ENCODE measurements around the gene CXCL12.

CXCL12 gene

GRCh38 chr10:44399659-44400451 is 15.0 kb upstream of the CXCL12 start:
- no peaks in the 10 kb centered on the region for H3K79me2 ChIP-seq (ENCODE audit: control insufficient read depth, insufficient read depth, low read length, unreplicated experiment)
- no peak overlapping the region for H2AFZ ChIP-seq (ENCODE audit: low read length, unreplicated experiment)
- H3K4me3 ChIP-seq (ENCODE audit: low read depth, low read length): no peak overlapping the region
- H3K4me1 ChIP-seq (ENCODE audit: control insufficient read depth, insufficient read depth, low read length, unreplicated experiment): no peaks in the 10 kb centered on the region
- no peaks in the 10 kb centered on the region for H3K36me3 ChIP-seq (ENCODE audit: insufficient read depth, low read length)
- no peaks in the 10 kb centered on the region for H3K27me3 ChIP-seq (ENCODE audit: insufficient read depth, low read length)
- no peak overlapping the region for H3K27ac ChIP-seq (ENCODE audit: low read depth, low read length)

GRCh38 chr10:44398747-44399658 is 14.1 kb upstream of the CXCL12 start:
- no peaks in the 10 kb centered on the region for H3K27me3 ChIP-seq (ENCODE audit: insufficient read depth, low read length)
- no peaks in the 10 kb centered on the region for H3K4me1 ChIP-seq (ENCODE audit: control insufficient read depth, insufficient read depth, low read length, unreplicated experiment)

DNA sequence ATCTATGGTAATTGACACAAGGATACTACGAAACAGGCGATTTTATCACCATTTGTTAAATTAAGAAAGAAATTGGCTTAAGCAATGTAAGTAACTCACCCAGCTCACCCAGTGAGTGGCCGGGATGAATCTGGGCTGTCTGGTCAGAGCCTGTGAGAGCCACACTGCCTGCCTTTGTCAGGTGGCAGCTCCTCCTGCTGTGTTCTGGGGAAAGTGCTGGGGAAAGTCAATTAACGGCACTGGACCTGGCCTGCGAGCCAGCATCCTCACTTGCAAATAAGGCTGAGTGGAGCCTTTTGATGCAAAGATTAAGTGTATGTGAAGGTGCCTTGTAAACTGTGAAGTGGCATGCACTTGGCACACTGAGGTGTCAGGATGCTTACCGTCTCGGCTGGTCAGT is 13.4 kb upstream of the CXCL12 start:
- no peak overlapping the region for H2AFZ ChIP-seq (ENCODE audit: low read length, unreplicated experiment)
- no peaks in the 10 kb centered on the region for H3K36me3 ChIP-seq (ENCODE audit: insufficient read depth, low read length)
- H3K4me3 ChIP-seq (ENCODE audit: low read depth, low read length): no peak overlapping the region
- no peaks in the 10 kb centered on the region for H3K4me1 ChIP-seq (ENCODE audit: control insufficient read depth, insufficient read depth, low read length, unreplicated experiment)
- H3K79me2 ChIP-seq (ENCODE audit: control insufficient read depth, insufficient read depth, low read length, unreplicated experiment): no peaks in the 10 kb centered on the region
- no peaks in the 10 kb centered on the region for H3K27me3 ChIP-seq (ENCODE audit: insufficient read depth, low read length)
- no peak overlapping the region for H3K27ac ChIP-seq (ENCODE audit: low read depth, low read length)

More at GRCh38 chr10:44398747-44399658, 14.1 kb upstream of the CXCL12 start:
- H3K36me3 ChIP-seq (ENCODE audit: insufficient read depth, low read length): no peaks in the 10 kb centered on the region
- H2AFZ ChIP-seq (ENCODE audit: low read length, unreplicated experiment): no peak overlapping the region
- no peak overlapping the region for H3K27ac ChIP-seq (ENCODE audit: low read depth, low read length)
- no peak overlapping the region for H3K4me3 ChIP-seq (ENCODE audit: low read depth, low read length)
- no peaks in the 10 kb centered on the region for H3K79me2 ChIP-seq (ENCODE audit: control insufficient read depth, insufficient read depth, low read length, unreplicated experiment)

DNA sequence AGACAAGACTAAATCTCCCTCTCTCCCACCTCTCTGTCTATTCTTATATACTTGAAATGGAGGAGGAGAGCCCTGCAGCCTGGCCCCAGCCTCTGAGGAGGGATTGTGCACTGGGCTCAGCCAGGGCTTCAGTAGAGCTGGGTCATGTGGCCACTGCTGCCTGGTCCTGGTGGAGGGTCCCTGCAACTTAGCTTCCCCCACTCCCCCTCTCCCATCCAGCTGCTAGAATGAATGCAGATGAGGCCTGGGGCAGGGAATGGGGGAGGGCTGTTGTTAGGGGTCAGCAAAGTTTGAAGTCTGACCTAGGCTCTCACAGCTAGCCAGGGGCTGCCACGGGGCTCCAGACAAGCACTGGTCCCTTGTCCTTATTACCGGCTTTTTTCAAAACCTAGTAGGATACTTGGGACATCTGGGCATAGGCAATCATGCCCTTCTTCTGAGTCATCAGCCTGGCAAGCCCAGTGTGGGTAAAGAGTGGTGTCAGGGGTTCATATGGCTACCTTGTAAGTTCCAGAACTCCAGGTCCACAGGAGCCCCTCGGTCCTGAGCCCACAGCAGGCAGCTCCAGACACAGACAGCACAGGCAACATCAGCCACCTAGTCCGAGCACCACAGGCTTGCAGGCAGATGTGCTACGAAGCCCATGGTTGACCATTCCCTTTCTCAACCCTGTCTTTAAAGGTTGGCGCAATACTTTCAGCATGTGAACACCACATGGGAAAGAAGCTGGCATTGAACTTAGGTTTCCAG is 12.8 kb upstream of the CXCL12 start:
- no peak overlapping the region for H2AFZ ChIP-seq (ENCODE audit: low read length, unreplicated experiment)

DNA sequence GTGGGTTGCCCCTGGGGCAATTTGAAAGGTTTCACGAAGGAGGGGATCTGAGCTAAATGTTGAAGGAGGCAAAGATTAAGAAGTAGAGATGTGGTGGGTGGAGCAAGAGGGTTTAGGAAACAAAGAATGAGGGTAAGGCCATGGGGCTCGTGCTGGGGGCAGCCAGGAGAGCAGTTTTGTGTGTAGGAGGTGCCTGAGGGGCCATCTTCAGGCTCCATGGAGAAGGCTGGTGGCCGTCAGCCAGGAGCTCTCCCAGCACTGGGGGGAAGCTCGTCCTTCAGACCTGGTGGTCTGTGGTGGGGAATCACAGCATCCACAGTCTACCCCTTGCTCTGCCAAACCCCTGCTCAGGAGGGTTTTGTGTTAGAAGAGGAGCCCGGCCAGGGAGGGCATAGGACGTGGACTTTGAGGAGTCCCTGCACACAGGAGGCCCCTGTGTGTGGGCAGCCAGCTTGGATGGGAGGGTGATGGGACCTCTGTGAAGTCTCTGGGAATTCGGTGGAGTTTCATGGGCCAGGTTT is 11.8 kb upstream of the CXCL12 start:
- Histone ChIP-seq H3K36me3 (ENCODE audit: insufficient read depth, low read length) (no peaks in the 10 kb centered on the region), H3K4me1 (ENCODE audit: control insufficient read depth, insufficient read depth, low read length, unreplicated experiment) (no peaks in the 10 kb centered on the region), H3K4me3 (ENCODE audit: low read depth, low read length) (no peak overlapping the region), H3K79me2 (ENCODE audit: control insufficient read depth, insufficient read depth, low read length, unreplicated experiment) (no peaks in the 10 kb centered on the region), H2AFZ (ENCODE audit: low read length, unreplicated experiment) (no peak overlapping the region), H3K27me3 (ENCODE audit: insufficient read depth, low read length) (no peaks in the 10 kb centered on the region), H3K27ac (ENCODE audit: low read depth, low read length) (no peak overlapping the region)

More for the DNA sequence above, 12.8 kb upstream of the CXCL12 start:
- no peaks in the 10 kb centered on the region for H3K27me3 ChIP-seq (ENCODE audit: insufficient read depth, low read length)
- no peak overlapping the region for H3K4me3 ChIP-seq (ENCODE audit: low read depth, low read length)
- H3K27ac ChIP-seq (ENCODE audit: low read depth, low read length): no peak overlapping the region
- no peaks in the 10 kb centered on the region for H3K36me3 ChIP-seq (ENCODE audit: insufficient read depth, low read length)
- H3K79me2 ChIP-seq (ENCODE audit: control insufficient read depth, insufficient read depth, low read length, unreplicated experiment): no peaks in the 10 kb centered on the region
- no peaks in the 10 kb centered on the region for H3K4me1 ChIP-seq (ENCODE audit: control insufficient read depth, insufficient read depth, low read length, unreplicated experiment)

GRCh38 chr10:44395902-44396670 is 11.2 kb upstream of the CXCL12 start:
- H3K27ac ChIP-seq (ENCODE audit: low read depth, low read length): no peak overlapping the region
- no peaks in the 10 kb centered on the region for H3K79me2 ChIP-seq (ENCODE audit: control insufficient read depth, insufficient read depth, low read length, unreplicated experiment)
- H3K36me3 ChIP-seq (ENCODE audit: insufficient read depth, low read length): no peaks in the 10 kb centered on the region
- H3K4me3 ChIP-seq (ENCODE audit: low read depth, low read length): no peak overlapping the region
- H3K27me3 ChIP-seq (ENCODE audit: insufficient read depth, low read length): no peaks in the 10 kb centered on the region
- H2AFZ ChIP-seq (ENCODE audit: low read length, unreplicated experiment): no peak overlapping the region
- H3K4me1 ChIP-seq (ENCODE audit: control insufficient read depth, insufficient read depth, low read length, unreplicated experiment): no peaks in the 10 kb centered on the region

GRCh38 chr10:44395396-44395795 is 10.5 kb upstream of the CXCL12 start:
- no peaks in the 10 kb centered on the region for H3K27me3 ChIP-seq (ENCODE audit: insufficient read depth, low read length)
- H2AFZ ChIP-seq (ENCODE audit: low read length, unreplicated experiment): no peak overlapping the region
- H3K36me3 ChIP-seq (ENCODE audit: insufficient read depth, low read length): no peaks in the 10 kb centered on the region
- H3K79me2 ChIP-seq (ENCODE audit: control insufficient read depth, insufficient read depth, low read length, unreplicated experiment): no peaks in the 10 kb centered on the region
- no peak overlapping the region for H3K4me3 ChIP-seq (ENCODE audit: low read depth, low read length)
- H3K4me1 ChIP-seq (ENCODE audit: control insufficient read depth, insufficient read depth, low read length, unreplicated experiment): peaks cover 4% of the 10 kb centered on the region
- H3K27ac ChIP-seq (ENCODE audit: low read depth, low read length): no peak overlapping the region

GRCh38 chr10:44394696-44395381 is 9.9 kb upstream of the CXCL12 start:
- Histone ChIP-seq H3K27ac (ENCODE audit: low read depth, low read length) (no peak overlapping the region), H3K79me2 (ENCODE audit: control insufficient read depth, insufficient read depth, low read length, unreplicated experiment) (no peaks in the 10 kb centered on the region), H3K4me1 (ENCODE audit: control insufficient read depth, insufficient read depth, low read length, unreplicated experiment) (peaks cover 4% of the 10 kb centered on the region), H3K27me3 (ENCODE audit: insufficient read depth, low read length) (no peaks in the 10 kb centered on the region), H3K4me3 (ENCODE audit: low read depth, low read length) (no peak overlapping the region), H2AFZ (ENCODE audit: low read length, unreplicated experiment) (no peak overlapping the region), H3K36me3 (ENCODE audit: insufficient read depth, low read length) (no peaks in the 10 kb centered on the region)

DNA sequence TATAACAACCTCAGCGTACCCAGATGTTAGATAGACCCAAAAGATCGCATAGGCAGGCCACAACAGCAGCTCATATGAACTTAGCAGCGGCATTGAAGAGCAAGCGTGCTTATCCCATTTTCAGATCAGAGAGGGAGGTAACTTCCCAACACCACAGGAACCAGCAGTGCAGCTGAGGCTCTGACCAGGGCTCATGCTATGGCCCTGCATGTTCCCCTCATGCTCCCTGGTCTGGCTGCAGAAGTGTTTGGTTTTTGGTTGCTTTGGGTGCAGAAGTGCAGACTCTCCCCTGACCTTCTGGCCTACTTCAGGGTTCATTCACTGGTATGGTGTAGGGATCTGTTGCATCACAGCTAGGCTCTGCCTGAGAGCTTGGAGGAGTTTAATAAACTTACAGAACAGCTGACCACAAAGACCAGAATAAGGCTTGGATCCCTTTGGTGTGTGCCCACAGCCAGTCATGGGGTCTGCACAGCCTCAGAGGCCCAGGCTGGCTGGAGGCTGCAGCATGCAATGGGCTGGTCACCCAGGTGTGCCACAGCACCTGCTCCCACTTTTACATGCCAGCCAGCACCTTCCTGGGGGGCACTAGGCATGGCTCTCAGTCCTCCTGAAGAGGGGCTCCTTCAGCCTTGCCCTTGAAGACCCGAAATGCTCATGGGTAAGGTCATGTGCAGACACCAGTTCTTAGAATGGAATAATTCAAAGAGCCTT is 9.1 kb upstream of the CXCL12 start:
- Histone ChIP-seq H3K36me3 (ENCODE audit: insufficient read depth, low read length) (no peaks in the 10 kb centered on the region), H3K4me3 (ENCODE audit: low read depth, low read length) (no peak overlapping the region), H3K4me1 (ENCODE audit: control insufficient read depth, insufficient read depth, low read length, unreplicated experiment) (peaks cover 4% of the 10 kb centered on the region), H3K27me3 (ENCODE audit: insufficient read depth, low read length) (no peaks in the 10 kb centered on the region), H3K27ac (ENCODE audit: low read depth, low read length) (no peak overlapping the region), H3K79me2 (ENCODE audit: control insufficient read depth, insufficient read depth, low read length, unreplicated experiment) (no peaks in the 10 kb centered on the region), H2AFZ (ENCODE audit: low read length, unreplicated experiment) (no peak overlapping the region)

Data from ACC112 (cell line).